Ramos (cell line): ENCODE results near the gene OPA3.

Experiments used
- in situ Hi-C: fragments of 300-500 bp; cut with MboI; formaldehyde crosslinking; loops from one replicate; pipeline ENCODE4 v1.14.3; 2022; ENCODE audit warnings: low sequenced_read_pairs; ENCODE audit not compliant: unreplicated experiment

Gene OPA3

DNA sequence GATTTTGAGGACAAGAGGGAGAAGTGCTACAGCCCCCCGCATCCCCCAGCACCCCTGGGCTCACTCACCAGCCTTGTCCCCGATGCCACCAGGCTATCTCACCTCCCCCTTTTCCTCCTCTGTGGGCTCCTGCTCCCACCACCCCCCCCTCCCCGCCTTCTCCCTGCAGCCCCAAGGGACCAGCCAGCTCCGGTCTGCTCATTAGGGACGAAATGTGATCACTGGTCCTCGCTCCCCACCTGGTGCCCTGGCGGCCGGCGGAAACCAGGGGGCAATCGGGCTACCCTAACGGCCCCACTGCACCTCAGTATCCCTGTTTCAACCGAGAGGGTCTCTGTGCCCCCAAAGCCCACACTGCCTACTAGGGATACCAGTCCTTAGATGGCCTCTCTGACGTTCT, 14.7 kb upstream of the OPA3 start:
- in situ Hi-C loops: no loop called here

GRCh38 chr19:45598267-45599001, 13.8 kb upstream of the OPA3 start:
- in situ Hi-C loops: no loop called here

DNA sequence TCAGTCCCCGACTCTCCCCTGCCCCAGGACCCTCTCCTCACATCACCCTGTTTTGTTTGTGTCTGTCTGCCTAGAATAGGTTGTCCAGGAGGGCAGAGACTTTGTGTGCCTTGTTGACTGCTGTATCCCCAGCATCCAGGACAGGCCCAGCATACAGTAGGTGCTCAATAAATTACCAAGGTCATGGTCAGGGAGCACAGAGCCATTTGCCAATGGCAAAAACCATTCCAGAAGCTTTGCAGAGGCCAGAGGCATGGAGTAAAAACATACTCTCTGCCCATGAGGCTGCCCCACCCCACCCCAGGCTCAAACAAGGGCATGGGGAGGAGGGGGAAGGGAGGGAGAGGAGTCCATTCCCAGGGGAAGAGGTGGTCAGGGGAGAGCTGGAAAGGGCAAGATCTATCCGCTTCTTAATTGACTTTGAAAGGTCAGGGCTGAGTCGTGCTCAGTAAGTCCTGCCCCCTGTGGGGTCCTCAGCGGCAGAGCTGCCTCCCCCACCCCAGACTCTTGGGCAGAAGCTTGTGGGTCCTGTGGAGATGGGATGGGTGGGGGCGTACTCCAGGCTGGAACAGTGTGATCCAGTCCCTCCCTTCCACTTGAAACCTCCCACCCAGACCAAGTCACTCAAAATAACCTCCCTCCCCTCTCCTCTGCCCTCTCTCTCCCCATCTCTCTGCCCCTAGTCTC, 13.0 kb upstream of the OPA3 start:
- in situ Hi-C loops: no loop called here

DNA sequence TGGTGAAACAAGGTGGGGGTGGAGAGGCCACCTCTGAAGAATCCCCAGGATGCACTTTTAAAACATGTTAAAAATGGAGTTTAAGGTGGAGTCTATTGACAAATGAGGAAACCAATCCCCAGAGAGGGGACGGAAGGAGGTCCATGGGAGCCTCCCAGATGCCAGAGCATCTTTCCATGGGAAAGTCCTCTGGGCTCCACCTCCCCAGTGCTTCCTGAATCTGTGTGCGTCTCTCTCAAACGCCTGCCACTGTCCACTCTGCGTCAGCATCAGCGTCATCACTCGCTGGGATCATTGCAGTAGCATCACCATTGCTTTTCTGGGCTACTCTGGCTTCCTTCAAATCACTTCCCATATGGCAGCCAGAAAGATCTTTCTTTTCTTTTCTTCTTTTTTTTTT, 11.2 kb upstream of the OPA3 start:
- in situ Hi-C loops: no loop called here

- in situ Hi-C loops: no loop called here
Observed at GRCh38 chr19:45593520-45593919, 8.9 kb upstream of the OPA3 start.

- in situ Hi-C loops: no loop called here
Observed at GRCh38 chr19:45592366-45592765, 7.8 kb upstream of the OPA3 start.

DNA sequence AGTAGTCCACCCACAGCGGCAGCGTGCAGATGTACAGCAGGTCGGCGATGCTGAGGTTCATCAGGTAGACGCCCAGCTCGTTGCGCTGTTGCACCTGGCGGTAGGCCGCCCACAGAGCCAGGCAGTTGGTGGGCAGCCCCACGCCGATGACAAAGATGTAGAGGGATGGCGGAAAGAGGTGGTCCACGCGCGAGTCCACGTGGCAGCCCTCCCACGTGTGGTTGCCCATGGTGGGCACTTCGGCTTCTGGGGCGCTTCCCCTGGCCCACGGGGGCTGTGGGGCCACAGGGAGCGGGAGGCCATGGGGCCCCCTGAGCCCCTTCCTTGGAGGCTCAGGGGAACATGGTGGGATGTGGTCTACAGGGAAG, 7.0 kb upstream of the OPA3 start:
- in situ Hi-C loops: no loop called here

- in situ Hi-C loops: no loop called here
Observed at GRCh38 chr19:45591004-45591637, 6.5 kb upstream of the OPA3 start.

GRCh38 chr19:45590300-45591003, 5.8 kb upstream of the OPA3 start:
- in situ Hi-C loops: no loop called here

DNA sequence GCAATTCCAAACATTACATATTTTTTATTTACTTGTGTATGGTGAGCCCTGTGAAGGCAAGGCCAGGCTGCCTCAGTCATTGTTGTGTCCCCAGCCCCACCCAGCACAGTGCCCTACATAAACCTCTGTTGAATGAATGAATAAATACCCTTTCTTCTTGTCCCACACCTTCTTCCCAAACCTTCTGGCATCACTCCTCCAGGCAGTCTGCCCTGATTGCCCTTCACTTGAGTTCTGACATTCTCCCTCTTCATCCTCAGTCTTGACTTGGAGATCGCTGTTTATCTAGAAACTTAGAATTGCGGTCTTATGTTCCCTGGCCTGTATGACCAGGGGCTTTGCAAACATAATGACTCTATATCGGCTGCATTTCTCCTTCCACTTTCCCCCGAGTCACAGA, 5.2 kb upstream of the OPA3 start:
- in situ Hi-C loops: no loop called here

DNA sequence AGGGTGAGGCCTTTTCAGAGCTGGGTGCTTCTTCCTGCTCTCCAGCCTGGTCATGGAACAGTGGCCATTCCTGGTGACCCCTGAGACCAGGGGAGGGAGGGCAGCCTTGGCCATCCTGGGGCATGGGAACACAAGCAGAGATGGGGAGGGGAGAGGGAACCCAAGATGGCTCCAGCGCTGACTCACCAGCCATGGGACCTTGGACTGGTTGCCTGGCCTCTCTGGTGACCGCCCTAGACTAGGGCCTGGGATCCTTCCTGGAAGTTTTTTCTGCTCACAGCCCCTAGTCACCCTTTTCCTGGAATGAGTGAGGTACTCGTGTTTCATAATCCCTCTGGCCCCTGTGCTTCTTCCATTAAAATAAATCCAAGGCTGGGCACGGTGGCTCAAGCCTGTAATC, 3.3 kb upstream of the OPA3 start:
- in situ Hi-C loops: no loop called here

DNA sequence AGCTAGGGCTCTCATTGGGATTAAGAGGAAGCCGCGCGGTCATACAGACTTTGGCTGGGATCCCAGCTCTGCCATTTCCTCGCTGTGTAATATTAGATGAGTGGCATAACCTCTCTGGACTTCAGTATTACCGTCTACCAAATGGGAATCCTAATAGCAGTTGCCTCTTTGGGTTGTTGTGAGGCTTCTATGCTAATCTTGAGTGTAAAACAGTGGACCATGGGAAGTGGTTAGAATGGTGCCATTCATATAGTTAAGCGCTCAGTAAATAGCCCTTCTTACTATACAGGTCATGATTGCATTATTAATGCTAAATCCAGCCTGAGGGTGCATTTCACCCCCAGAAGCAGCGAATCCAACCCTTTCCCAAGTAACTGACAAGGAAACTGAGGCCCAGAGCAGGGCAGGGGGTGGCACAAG, 566 bp upstream of the OPA3 start:
- in situ Hi-C loops: no loop called here

DNA sequence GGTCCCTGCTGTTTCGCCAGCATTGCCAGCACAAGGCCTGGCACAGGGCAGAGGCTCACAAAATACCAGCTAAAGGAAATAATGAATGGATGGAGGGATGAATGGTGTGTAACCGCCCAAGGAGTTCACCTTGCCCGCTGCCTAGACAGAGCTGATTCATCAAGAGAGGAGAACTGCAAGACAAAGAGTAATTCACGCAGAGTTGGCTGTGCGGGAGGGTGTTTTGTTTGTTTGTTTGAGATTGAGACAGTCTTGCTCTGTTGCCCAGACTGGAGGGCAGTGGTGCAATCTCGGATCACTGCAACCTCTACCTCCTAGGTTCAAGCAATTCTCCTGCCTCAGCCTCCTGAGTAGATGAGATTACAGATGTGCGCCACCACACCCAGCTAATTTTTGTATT, 3.0 kb downstream of the OPA3 start:
- in situ Hi-C loops: no loop called here

DNA sequence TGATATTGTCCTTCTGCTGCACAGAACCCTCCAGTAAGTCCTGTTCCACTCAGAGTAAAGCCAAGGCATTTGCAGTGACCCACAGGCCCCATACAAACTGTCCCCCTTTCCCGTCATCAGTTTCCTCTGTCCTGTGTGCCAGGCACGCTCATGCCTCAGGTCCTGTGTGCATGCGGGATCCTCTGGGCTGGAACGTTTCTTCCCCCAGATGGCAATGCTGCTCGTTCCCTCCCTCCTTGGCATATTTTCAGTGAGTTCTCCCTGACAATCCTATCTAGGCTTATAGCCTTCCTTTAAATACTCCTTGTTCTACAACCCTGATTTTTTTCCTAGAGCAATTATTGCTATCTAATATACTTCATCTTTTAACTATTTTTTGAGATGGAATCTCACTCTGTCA, 5.7 kb downstream of the OPA3 start:
- in situ Hi-C loops: no loop called here

DNA sequence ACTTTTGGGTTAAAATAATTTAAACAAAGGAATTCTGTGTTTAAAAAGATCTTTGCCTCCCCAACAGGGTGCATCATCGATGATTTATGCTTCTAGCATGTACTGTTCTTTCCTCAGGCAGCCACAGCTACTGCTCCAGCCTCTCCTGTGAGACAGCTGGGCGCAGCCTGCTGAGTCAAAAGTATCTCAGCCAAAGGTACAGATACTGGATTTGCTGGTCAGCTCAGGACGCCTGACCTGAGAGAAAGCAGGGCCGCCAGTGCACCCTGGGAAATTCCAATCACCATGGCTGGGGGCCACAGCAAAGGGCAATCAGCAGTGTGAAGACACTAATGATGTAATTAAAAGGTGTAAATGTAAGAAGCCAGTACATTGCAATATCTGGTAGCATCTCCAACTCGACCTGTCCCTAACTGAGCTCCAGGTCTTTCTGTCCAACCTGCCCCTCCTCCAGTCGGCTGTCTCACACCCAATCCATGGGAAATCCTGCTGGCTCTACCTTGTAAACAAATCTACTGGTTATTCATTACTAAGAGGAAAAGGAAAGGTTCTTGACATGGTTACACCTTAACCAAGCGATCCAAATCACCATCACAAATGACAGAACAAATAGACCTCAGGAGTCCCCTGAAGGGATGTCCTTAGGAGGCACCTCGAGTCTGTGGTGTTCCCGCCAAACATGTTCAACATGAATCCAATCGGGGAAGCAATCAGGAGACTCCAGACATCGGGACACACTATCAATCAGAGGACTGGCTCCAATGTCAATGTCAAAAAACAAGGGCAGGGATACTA, 7.3 kb downstream of the OPA3 start:
- in situ Hi-C loops: no loop called here

GRCh38 chr19:45576682-45577081, 7.9 kb downstream of the OPA3 start:
- in situ Hi-C loops: no loop called here

GRCh38 chr19:45575216-45575615, 9.4 kb downstream of the OPA3 start:
- in situ Hi-C loops: no loop called here

- in situ Hi-C loops: no loop called here
Observed at GRCh38 chr19:45574526-45574925, 10.1 kb downstream of the OPA3 start.

- in situ Hi-C loops: no loop called here
Observed at GRCh38 chr19:45571457-45572220, 13.0 kb downstream of the OPA3 start.
